HG03354 (cell line): Measurements from ENCODE around the gene RAB27A.
"Not testable (repeated sequence)": the region's sequence is repeated elsewhere in the genome, so short reads cannot be mapped to it uniquely, and the experiment has no call there.

Source experiments
- ATAC-seq: cut with Tn5 transposase; IDR thresholded peaks from one replicate; pipeline ENCODE4 v1.9.1; 2021; ENCODE audit warnings: mild to moderate bottlenecking; ENCODE audit not compliant: unreplicated experiment, poor library complexity, severe bottlenecking

RAB27A gene

DNA sequence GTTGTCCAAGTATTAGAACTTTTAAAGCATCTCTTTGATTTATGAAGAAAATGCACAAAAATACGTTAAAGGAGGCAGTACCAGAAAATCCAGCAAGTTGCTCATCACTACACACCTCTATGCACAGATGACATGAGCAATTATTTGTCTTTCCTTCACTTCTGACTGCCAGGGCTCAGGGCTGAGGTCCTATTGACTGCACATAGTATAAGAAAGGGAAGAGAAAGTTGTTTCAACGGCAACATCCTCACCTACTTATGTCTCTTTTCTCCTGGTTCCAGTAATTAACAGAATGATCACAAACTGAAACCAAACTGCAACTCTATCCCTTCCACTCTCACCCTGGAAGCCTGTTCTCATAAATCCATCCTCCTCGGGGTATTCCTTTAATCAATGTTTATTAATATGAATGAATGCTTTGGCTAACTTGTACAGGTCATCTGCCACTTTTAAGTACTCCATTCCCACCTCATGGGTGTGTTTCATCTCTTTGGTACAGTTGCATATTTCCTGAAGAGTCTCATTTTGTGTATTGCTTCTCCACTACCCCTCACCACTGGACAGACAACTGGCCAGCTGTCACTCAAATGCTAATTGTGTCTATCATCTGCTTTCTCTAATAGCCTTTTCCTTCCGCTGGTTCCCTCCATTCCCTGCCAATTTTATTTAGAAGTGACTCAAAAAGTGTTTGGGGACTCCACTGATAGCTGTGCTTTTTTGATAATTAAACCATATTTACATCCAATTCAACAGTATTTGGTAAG lies 34.5 kb downstream of the RAB27A start:
- ATAC-seq: peak; percentile 58

- no peak for ATAC-seq
These were observed 36.0 kb downstream of the RAB27A start for GRCh38 chr15:55253580-55253979.

DNA sequence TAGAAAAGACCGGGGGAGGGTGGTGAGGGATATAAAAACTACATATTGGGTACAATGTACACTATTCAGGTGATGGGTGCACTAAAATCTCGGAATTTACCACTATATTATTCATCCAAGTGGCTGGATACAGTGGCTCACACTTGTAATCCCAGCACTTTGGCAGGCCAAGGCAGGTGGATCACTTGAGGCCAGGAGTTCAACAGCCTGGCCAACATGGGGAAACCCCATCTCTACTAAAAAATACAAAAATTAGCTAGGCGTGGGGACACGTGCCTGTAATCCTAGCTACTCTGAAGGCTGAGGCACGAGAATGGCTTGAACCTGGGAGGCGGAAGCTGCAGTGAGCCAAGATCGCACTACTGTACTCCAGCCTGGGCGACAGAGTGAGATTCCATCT lies 37.4 kb downstream of the RAB27A start:
- not testable (repeated sequence) for ATAC-seq

GRCh38 chr15:55250941-55251340 lies 38.7 kb downstream of the RAB27A start:
- ATAC-seq: no peak

DNA sequence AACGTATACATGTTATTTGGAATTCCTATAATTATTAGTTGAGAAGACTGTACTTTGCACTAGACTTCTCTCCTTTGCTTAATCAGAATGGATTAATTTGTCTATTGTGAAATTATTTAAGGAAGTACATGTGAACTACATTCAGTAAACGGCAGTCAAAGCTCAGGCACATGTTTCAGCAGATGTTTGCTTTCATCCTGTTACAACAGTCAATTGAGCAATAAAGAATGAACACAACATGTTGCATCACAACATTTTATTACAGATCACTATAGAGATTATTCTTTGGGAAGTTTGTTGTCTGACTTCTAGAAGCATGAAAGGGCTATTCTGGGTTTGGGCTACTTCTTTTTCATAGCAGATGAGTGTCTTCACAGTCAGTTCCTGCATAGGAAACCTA lies 39.2 kb downstream of the RAB27A start:
- ATAC-seq: no peak

GRCh38 chr15:55249885-55250284 lies 39.7 kb downstream of the RAB27A start:
- ATAC-seq: not testable (repeated sequence)

DNA sequence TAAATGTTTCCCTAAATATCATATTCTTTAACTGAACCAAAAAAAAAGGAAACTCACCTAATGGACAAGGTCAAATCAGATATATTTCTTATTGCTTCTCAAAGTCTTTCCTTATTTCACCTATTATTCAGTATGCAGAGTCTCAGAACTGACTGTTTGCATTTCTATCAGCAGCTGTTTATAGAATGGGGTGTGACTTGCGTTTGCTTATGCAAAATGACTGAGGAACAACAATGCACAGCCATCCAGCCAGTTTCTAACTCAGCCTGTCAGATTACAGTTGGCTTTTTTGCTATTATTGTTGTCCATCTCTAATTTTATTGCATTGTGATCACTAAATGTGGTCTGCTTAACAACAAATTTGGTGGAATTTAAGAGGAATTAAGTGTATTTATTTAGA lies 40.7 kb downstream of the RAB27A start:
- no peak for ATAC-seq

GRCh38 chr15:55247766-55248427 lies 41.7 kb downstream of the RAB27A start:
- ATAC-seq: no peak

DNA sequence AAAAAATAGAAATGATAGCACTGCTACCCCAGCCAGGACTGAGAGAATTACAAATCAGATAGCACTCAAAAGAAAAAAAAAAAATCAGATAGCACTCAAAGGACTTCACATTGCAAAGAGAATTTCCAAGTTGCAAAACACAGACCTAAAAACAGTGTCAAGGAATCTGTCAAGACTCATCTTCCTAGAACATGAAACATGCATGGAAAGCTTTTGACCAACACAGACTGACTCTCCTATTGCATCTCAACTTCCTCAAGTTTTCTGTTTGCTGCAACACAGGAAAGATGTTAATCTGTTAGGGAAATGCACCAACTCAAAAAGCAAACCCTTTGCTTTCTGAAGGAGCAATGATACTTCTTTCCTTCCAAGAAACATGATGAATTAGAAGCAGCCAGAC lies 42.3 kb downstream of the RAB27A start:
- no peak for ATAC-seq

GRCh38 chr15:55246567-55246966 lies 43.0 kb downstream of the RAB27A start:
- ATAC-seq: no peak

DNA sequence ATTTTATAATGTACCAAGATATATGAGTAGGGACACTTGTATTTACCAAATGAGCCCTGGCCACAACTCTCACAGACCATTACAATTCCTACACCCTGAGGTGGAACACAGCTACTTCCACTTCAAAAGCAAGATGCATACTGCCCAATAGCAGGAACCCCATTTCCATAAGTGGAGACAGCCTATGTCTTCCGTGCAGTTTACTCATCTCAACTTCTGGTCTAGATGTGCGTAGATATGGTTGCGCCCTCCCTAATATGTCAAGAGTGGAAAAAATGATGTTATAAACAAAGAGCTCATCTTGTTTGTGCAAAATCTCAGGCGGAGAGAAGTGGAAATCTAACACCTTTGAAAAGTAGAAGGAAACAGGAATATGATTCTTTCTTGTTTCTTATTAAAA lies 44.6 kb downstream of the RAB27A start:
- ATAC-seq: no peak

- no peak for ATAC-seq
These were observed 47.7 kb downstream of the RAB27A start for GRCh38 chr15:55241891-55242290.

GRCh38 chr15:55241186-55241585 lies 48.4 kb downstream of the RAB27A start:
- no peak for ATAC-seq

GRCh38 chr15:55240125-55240760 lies 49.4 kb downstream of the RAB27A start:
- ATAC-seq: no peak

- ATAC-seq: no peak
These were observed 50.0 kb downstream of the RAB27A start for GRCh38 chr15:55239440-55240124.

GRCh38 chr15:55238877-55239276 lies 50.7 kb downstream of the RAB27A start:
- ATAC-seq: no peak

- no peak for ATAC-seq
These were observed 52.1 kb downstream of the RAB27A start for GRCh38 chr15:55237219-55238130.

- no peak for ATAC-seq
These were observed 54.0 kb downstream of the RAB27A start for GRCh38 chr15:55235546-55236036.

DNA sequence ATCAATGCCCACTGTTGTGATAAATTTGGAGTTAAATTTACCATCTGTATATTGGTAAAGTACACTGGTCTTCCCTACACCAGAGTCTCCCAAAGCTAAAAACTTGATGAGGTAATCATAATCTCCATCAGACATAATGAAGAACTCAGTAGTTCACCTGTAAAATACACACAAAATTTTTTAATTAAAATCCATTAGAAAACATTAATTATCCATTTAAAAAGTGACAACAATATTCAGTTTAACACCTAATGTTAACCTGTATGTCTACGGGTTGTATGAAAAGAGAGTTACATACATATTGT lies 54.9 kb downstream of the RAB27A start:
- no peak for ATAC-seq
